Lower leg skin (tissue), 4 donors: Measurements from ENCODE around the gene CFH. TPM values are rescaled to one million over a fixed set of nuclear protein-coding genes. Genes with fewer than 3 reads are reported as not detected.
A peak's percentile ranks its signal among the peaks of the same experiment; 100 is the strongest.

Experiments used
- DNase-seq, 2 donors: peaks; one replicate each; pipeline ENCODE4 v3.0.0-alpha.2; 2019; ENCODE audit warnings: low spot score in 2 of 2
- H3K4me3 ChIP-seq: fragments of 200-600 bp; sonication (generic); 2 replicates; pipeline ENCODE4 v1.5.1; 2017; ENCODE audit warnings: mild to moderate bottlenecking, low read depth; ENCODE audit not compliant: poor library complexity, severe bottlenecking
- CTCF ChIP-seq, 3 donors: fragments of 450-650 bp; IDR thresholded peaks; one replicate each; pipeline ENCODE4 v1.5.1; 2016; ENCODE audit warnings: antibody characterized with exemption in 3 of 3, mild to moderate bottlenecking in 3 of 3, moderate library complexity in 2 of 3
- POLR2A ChIP-seq, 2 donors: fragments of 450-650 bp; IDR thresholded peaks; one replicate each; pipeline ENCODE4 v1.6.1; 2016 to 2017; ENCODE audit warnings: antibody characterized with exemption in 2 of 2, mild to moderate bottlenecking in 1 of 2, moderate library complexity in 1 of 2
- WGBS, 2 donors: methylation state at CpG; one replicate each; pipeline ENCODE4 v1.1.5; 2018; 5-methylcytosine and 5-hydroxymethylcytosine counted together
- intact Hi-C: fragments of 100-400 bp; cut with DNase I; formaldehyde crosslinking; loops from one replicate; pipeline ENCODE4 v1.15.0; 2023; ENCODE audit warnings: low total_unique reads
- total RNA-seq, 4 donors: library from RNA; depleted of rRNA; stranded (reverse); fragments of >200 nt; gene quantifications; one replicate each; pipeline ENCODE4 v1.1.0, GENCODE V29; 2016

Gene CFH
- total RNA-seq, 4 donors from 2014 or later, result 40.8 to 115 (median 56.6) TPM

DNA sequence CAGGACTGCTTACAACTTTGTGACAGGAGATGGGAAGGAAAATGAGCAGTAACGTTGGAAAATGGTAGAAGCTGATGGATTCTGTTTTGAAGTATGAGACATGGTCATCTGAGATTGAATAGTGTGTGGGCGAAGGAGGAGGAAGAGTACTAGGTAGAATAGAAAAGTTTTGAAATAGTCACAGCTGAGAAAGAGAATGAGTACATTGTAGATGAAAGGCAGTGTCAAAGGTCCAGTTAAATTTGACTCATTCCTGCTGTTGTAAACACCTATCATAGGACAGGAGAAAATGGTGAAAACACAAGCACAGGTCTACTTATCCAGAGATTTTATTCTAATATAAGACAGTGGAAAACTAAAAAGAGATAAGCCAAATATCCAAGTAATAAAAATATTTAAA lies 66.0 kb downstream of the CFH start:
- no peak for DNase-seq
- TF ChIP-seq POLR2A (IDR thresholded peaks at IDR 0.05) (no peak), CTCF (IDR thresholded peaks at IDR 0.05) (no peak)
- no peak overlapping the region for H3K4me3 ChIP-seq
- WGBS, 2 donors, result 82 to 86% methylated on average over 2 of the region's 2 CpGs
- intact Hi-C loops, result no loop called here

- TF ChIP-seq POLR2A (IDR thresholded peaks at IDR 0.05) (no peak), CTCF (IDR thresholded peaks at IDR 0.05) (no peak)
- DNase-seq, result peak in 1 of 2 donors; percentile 86
These were observed 71.7 kb downstream of the CFH start for GRCh38 chr1:196723325-196724185.

GRCh38 chr1:196732526-196732925 lies 80.7 kb downstream of the CFH start:
- no peak for TF ChIP-seq POLR2A (IDR thresholded peaks at IDR 0.05)
- TF ChIP-seq CTCF (IDR thresholded peaks at IDR 0.05), result no peak
- WGBS, 2 donors, result 95 to 96% methylated on average over 2 of the region's 2 CpGs
- intact Hi-C loops, result no loop called here
- no peak overlapping the region for H3K4me3 ChIP-seq
- no peak for DNase-seq

More at GRCh38 chr1:196723325-196724185, 71.7 kb downstream of the CFH start:
- intact Hi-C loops, result no loop called here
- WGBS, 2 donors, result 82 to 83% methylated on average over 14 of the region's 14 CpGs
- H3K4me3 ChIP-seq, result no peak overlapping the region

- no peak overlapping the region for H3K4me3 ChIP-seq
- intact Hi-C loops, result no loop called here
- no peak for DNase-seq
- TF ChIP-seq CTCF (IDR thresholded peaks at IDR 0.05) (no peak), POLR2A (IDR thresholded peaks at IDR 0.05) (no peak)
- WGBS, 2 donors, result 82 to 86% methylated on average over 11 of the region's 11 CpGs
These were observed 81.5 kb downstream of the CFH start for GRCh38 chr1:196733091-196733970.

GRCh38 chr1:196734006-196734405 lies 82.2 kb downstream of the CFH start:
- no peak overlapping the region for H3K4me3 ChIP-seq
- intact Hi-C loops, result no loop called here
- TF ChIP-seq POLR2A (IDR thresholded peaks at IDR 0.05), result no peak
- DNase-seq, result no peak

DNA sequence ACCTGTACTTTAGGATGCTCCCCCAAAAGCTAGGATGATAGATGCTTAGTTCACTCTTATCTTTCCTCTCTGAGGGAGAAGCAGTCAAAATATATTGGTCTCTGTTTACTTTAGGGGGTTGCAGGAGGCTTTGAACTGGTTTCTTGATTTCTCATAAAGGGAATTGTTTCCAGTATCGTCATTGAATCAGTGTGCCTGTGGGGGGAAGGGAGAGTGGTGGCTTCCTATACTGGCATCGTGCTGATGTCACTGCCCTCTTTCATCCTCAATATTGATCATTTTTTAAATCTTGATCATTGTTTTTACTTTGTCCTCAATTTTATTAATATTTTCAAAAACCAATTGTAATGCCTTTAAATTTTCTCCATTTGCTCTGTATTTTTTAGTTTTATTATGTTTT lies 82.6 kb downstream of the CFH start:
- 93 to 95% methylated on average over 2 of the region's 2 CpGs for WGBS, 2 donors
- intact Hi-C loops, result no loop called here
- no peak for TF ChIP-seq POLR2A (IDR thresholded peaks at IDR 0.05)
- TF ChIP-seq CTCF (IDR thresholded peaks at IDR 0.05), result no peak
- no peak for DNase-seq
- H3K4me3 ChIP-seq, result no peak overlapping the region
